ENCODE results near the gene CYP2U1.
A peak's percentile ranks its signal among the peaks of the same experiment; 100 is the strongest.

The CYP2U1 gene

DNA sequence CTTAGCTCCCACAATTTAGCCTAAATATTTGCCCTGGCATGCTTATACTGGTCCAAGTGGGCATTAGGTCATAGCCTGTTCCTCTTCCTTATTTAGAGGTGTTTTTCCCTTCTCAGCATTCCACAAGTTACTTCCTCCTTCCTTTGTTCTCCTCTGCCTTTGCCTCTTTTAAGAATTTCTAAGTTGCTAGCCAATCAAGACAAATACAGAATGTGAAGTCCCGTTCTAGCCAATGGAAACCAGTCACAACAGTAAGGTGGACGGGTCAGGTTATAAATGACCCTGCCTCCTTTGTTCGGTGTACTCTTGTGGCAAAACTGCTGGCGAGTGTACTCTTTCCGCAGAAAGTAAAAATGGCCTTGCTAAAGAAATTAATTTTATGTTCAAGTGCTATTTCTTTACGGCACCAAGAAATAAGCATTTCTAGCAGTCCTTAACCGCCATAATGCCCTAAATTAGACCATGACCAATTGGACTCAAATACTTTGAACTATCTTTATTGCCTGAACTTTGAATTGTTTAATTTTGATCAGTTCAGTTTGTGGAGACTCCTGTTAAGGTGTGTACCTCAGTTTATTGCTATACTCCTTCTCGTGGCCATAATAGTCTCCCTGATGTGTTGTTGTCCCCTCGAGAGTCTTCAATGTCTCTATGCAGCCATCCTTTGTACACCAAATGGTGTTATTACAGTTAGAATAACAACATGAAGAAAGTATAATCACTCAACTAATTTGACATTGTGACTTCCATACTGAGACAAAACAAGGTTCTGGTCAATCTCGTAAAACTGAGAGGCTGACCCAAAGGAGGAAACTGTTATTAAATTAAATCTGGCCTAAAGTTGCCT, 56.8 kb downstream of the CYP2U1 start:
- no peak for DNase-seq

DNA sequence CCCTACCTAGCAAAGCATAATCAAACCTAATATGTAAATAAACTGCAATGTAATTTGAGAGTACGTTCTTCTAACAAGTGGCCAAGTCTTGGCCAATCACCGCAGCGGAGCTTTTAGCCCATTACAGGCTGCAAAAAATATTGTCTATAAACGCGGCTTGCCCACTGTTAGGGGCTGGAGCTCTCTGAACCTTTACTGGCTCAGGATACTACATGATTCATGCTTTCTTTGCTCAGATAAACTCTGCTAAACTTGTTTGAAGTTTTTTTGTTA, 57.4 kb downstream of the CYP2U1 start:
- DNase-seq = peak; percentile 29

DNA sequence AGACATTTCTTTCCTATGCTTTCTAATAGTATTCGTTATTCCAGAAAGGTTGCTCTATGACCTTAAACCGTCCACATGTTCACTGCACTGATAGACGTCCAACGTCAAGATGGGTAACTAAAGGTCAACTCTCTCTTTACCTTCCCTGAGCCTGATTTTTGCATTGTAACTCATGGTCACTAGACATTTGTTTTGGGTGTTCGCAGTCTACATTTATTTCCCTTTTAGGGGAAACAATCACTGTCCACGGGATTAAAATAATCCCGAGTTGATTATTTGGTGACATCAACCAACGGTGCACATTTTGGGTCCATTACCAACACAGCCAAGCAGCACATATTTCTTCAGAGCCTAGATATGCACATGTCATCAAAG, 57.8 kb downstream of the CYP2U1 start:
- DNase-seq = no peak

DNA sequence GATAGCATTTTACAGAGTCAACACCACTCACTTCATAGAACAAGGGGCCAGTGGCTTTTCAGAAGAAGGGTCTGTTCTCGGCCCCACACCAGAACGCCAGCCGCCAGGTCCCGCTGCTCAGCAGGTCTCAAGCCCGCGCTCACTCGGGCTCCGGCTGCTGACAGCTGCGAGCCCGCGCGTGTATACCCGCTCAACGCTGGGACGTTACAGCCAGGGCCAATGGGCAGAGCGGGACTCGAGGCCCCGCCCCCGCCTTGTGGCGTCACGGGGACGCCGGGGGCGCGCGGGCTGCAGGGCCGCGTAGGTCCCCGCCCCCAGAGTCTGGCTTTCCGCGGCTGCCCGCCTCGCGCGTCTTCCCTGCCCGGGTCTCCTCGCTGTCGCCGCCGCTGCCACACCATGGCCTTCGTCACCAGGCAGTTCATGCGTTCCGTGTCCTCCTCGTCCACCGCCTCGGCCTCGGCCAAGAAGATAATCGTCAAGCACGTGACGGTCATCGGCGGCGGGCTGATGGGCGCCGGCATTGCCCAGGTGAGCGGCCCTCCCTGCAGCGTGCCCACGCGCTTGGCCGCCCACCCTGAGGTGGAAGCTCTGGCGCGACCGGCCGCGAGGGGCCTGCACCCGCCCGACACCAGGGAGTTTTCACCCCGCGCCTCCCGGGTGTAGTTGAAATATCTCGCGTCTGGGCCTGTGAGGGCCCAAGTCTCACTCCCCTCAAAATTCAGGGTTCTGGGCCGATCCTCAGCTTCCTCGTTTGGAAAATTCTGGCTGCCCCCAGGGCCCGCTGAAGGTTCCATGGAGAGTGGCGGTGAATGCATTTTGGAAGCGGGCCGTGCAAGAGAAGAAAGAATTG, 58.4 kb downstream of the CYP2U1 start, which contains the start of gene HADH:
TSS of gene HADH (plus strand) at position 353 of the 850 bp plus-strand sequence. CDS start at position 397, 44 bp downstream.
- DNase-seq = peak; percentile 76

DNA sequence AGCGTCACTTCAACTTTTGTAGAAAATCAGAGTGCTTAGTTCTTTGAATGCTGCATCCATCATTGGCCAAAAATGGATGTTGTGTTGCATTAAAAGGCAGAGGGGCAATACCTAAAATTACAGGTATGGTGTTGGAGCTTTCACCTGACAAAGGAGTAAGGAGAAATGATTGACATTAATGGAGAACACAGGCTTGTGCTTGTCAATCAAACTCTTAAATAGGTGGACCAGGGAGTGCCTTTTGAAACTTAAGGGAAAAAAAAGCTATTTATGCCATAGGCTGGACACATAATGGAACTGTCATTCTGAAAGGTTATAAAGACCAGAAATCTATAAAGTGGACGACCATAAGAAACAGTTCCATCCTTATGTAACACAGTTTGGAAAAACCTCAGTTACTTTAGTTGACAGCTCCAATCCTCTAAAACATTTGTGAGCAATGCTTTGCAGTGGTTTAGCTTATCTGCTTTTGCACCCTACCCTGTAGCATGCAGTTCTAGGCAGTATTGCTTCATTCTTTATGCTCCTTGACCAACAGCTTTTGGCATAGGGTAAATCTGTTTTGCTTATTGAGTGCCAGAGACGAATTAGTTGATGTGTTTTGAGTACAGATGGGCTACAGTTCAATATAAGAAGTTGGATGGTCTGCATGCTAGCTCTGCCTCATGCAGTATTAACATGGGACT, 60.7 kb downstream of the CYP2U1 start:
- no peak for DNase-seq

DNA sequence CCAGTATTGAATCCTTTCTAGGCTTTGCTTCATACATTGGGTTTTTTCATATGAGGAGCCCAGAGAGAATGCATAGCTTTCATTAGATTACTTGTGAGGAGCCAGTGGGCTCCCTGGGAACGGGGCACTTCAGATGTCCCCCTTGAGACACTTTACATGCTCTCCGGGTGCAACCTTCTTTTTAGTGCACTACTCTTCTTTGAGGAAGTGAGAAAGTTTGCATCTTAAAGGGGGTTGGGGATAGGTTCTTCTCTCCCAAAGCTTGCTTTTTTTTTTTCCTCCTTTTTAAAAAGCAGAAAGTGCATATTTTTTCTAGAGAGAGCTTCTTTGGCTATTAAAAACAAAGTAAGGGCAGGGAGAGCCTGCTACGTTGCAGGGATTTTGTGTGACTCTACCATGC, 62.6 kb downstream of the CYP2U1 start:
- no peak for DNase-seq

DNA sequence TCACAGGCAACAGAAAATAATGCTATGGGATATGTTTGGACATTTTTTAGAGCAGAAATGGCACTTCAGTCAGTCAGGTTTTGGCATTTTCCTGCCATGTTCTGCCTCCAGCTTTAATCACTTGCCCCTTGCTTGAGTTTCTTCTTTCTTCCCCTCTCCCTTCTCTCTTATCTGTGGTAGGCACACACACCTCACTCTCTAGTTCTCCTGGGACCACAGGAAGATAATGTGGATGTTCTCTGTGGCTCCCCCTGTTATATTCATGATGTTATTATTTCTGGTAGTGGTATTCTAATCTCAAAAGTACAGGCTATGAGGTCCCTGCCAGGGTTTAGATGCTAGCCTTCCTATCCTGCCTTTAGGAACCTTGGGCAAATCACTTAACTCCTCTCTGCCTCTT, 63.5 kb downstream of the CYP2U1 start:
- DNase-seq = no peak

DNA sequence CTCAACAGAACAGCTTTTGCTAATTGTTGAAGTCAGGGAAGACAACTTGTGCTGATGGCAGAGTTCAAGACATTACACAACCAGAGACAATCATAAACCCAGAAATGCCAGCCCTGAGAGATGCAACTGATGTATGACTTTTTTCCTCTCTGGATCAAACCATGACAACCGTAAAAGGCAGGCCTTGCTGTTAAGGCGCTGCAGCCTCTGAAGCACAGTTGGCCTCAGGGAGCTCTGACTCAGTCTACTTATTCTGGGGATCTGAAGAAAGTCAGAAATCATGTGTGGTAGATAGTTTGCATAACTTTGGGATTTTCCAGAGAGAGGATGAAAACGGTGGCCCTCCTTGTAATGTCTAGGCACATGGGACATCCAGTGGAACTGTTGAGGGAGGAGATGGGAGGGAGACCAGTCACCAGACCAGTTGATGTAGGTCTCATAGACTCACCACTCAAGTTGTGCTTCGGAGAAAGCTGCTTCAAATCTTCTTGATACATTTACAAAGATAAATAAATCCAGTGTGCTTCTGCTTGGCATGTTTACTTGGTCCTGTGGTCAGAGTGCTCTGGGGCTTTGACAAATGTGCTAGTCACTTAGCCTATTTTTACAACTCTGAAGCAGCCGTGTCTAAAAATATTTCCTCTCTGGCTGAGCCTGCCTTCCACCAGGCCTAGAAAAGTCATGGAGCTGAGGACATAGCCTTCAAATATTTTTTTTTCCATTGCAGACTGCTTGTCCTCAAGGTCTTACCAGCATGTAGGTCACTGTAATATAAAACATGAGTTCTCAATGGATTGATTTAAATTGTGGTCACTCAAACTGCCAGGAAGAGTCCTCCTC, 65.8 kb downstream of the CYP2U1 start:
- no peak for DNase-seq

DNA sequence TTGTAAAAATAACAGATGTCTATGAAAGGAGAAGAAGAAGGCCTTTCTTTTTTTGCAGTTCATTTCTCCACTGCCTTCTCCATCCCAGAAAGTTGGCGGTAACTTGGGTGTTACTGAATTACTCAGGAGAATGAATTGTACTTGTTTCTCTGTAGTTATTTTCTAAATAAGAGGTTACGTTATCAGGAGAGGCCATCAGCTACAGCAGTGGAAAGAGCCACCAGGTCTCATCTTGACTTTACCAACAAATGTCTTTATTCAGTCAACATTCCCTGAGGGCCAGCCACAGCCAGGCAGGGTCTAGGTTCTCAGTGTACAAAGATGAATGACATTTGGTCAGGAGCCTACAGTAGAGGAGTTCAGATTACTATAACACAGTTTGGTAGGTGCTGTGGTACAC, 66.4 kb downstream of the CYP2U1 start:
- DNase-seq = no peak

DNA sequence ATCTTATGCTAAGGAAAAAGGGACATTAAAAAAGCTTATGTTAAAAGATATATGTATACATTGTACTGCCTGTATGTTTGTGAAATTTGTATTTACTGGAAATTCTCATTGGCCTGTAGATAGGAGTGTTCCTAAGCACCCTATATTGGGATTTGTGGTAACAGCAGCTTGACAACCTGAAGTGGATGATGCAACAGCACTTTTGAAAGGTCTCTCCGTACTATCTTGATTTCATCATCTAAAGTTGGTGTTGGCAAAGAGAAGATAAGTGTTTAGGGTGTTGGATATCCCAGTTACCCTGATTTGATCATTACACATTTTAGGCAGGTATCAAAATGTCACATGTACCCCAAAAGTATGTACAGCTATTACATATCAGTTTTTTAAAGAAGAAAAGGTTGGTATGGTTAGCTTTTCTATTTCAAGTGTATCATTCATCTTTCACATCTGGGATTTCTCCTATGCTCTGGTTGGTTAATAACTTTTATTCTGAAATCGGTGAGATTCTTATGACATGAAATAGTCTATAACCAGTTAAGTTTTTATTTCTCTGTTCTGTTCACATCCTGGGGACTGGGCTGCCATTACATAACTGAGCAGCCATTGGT, 68.7 kb downstream of the CYP2U1 start:
- DNase-seq = no peak

DNA sequence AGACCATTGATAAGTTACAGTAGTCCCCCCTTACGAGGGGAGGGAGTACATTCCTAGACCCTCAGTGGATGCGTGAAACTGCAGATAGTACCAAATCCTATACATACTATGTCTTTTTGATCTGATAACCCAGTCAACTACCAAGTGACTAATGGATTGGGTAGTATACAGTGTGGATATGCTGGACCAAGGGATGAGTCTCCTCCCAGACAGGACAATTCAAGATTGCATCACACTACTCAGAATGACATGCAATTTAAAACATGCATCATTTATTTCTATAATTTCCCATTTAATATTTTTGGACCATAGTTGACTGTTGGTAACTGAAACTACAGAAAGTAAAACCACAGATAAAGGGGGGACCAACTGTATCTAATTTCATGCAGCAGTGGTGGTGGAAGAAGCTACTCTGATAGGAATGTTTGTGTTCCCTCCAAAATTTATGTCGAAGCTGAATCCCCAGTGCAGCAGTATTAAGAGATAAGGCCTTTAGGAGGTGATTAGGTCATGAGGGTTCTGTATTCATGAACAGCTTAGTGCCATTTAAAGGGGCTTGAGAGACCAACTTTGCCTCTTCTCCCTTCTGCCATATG, 70.3 kb downstream of the CYP2U1 start:
- no peak for DNase-seq
